K562 (cell line): Measurements from ENCODE around the gene ALG9. TPM values are rescaled to one million over a fixed set of nuclear protein-coding genes. Genes with fewer than 3 reads are reported as not detected.

ENCODE experiments used
- ATAC-seq: fragments of 200-7000 bp; cut with Tn5 transposase; 3 replicates; pipeline ENCODE4 v1.9.1; 2020; ENCODE audit warnings: moderate library complexity
- BruUV-seq: library from RNA; stranded (reverse); fragments of 400-500 nt; replicated peaks from 2 replicates; lab custom pipeline; 2021; lab: Mats Ljungman, UMichigan
- CTCF ChIA-PET: fragments of 300-600 bp; formaldehyde crosslinking; extraction: SDS; loops from one replicate; lab custom pipeline; 2021; ENCODE audit warnings: low intra/inter-chr PET ratio; lab: Yijun Ruan, JAX
- POLR2A ChIA-PET: fragments of 300-600, 350-650 bp; sonication (Branson Sonifier 250); formaldehyde crosslinking; extraction: SDS; loops from one replicate; lab custom pipeline; 2021; ENCODE audit warnings: antibody characterized with exemption, inconsistent platforms; lab: Yijun Ruan, JAX
- DNase-seq, 4 experiments: peaks; one replicate each; pipeline versions ENCODE4 v3.0.0 to v3.0.0-alpha.2; 2011 to 2018; ENCODE audit warnings: low spot score in 3 of 4, mixed read lengths in 3 of 4; ENCODE audit errors: extremely low read depth in 1 of 4
- FAIRE-seq: peaks from 2 replicates; lab custom pipeline; 2011; peaks lifted over from hg19 to GRCh38; lab: Jason Lieb, UNC
- H2AFZ ChIP-seq: 2 replicates; pipeline ENCODE4 v1.6.0; 2011; ENCODE audit warnings: low read depth, low read length, control low read depth, inconsistent platforms
- H3K27ac ChIP-seq: fragments of 200-600 bp; 3 replicates; pipeline ENCODE4 v1.8.0; 2011; ENCODE audit warnings: low read depth, mild to moderate bottlenecking, control low read depth, inconsistent platforms, low read length, moderate library complexity, mixed read lengths; ENCODE audit errors: extremely low read depth
- H3K27me3 ChIP-seq, 2 experiments: fragments of 300-600 bp in 1 of 2; 2 replicates in 1 of 2; 3 replicates in 1 of 2; pipeline versions ENCODE4 v1.6.0 to v1.8.0; 2011; ENCODE audit warnings: inconsistent platforms in 2 of 2, low read length in 2 of 2, mild to moderate bottlenecking in 1 of 2, mixed read lengths in 1 of 2, moderate library complexity in 1 of 2; ENCODE audit not compliant: control insufficient read depth in 2 of 2, insufficient read depth in 2 of 2
- H3K36me3 ChIP-seq: fragments of 300-600 bp; 3 replicates; pipeline ENCODE4 v1.8.0; 2011; ENCODE audit warnings: mild to moderate bottlenecking, low read length, inconsistent platforms; ENCODE audit not compliant: control insufficient read depth, insufficient read depth
- H3K4me1 ChIP-seq, 2 experiments: fragments of 200-600 bp in 1 of 2; replicated peaks in 1 of 2; 2 replicates in 1 of 2; 3 replicates in 1 of 2; pipeline versions ENCODE4 v1.5.1 to v1.8.0; 2011; ENCODE audit warnings: inconsistent platforms in 2 of 2, low read length in 2 of 2, mild to moderate bottlenecking in 1 of 2, mixed read lengths in 1 of 2, moderate library complexity in 1 of 2; ENCODE audit not compliant: control insufficient read depth in 2 of 2, insufficient read depth in 2 of 2
- H3K4me2 ChIP-seq: 2 replicates; pipeline ENCODE4 v1.6.1; 2011; ENCODE audit warnings: low read length, control low read depth, inconsistent platforms, mixed read lengths; ENCODE audit not compliant: insufficient read depth
- H3K4me3 ChIP-seq: fragments of 200-600 bp; sonication (generic), shearing (Covaris generic); 2 replicates; pipeline ENCODE4 v1.5.1; 2016; ENCODE audit warnings: control low read depth, inconsistent platforms
- H3K79me2 ChIP-seq: fragments of 200-600 bp; 3 replicates; pipeline ENCODE4 v1.8.0; 2011; ENCODE audit warnings: low read length, inconsistent platforms; ENCODE audit not compliant: control insufficient read depth, insufficient read depth
- H3K9ac ChIP-seq, 2 experiments: 2 replicates each; pipeline versions ENCODE4 v1.6.0 to v1.6.1; 2011; ENCODE audit warnings: low read depth in 2 of 2, low read length in 2 of 2, control low read depth in 1 of 2, inconsistent platforms in 1 of 2, mild to moderate bottlenecking in 1 of 2, mixed read lengths in 1 of 2; ENCODE audit not compliant: insufficient read depth in 1 of 2
- H3K9me1 ChIP-seq: one replicate; pipeline ENCODE4 v1.6.0; 2011; ENCODE audit warnings: inconsistent platforms, mild to moderate bottlenecking, low read length, moderate library complexity; ENCODE audit not compliant: control insufficient read depth, insufficient read depth
- H3K9me3 ChIP-seq: replicated peaks from 2 replicates; pipeline ENCODE4 v1.5.1; 2011; ENCODE audit warnings: low read depth, low read length, inconsistent platforms; ENCODE audit not compliant: control insufficient read depth, insufficient read depth
- H4K20me1 ChIP-seq: replicated peaks from 2 replicates; pipeline ENCODE4 v1.6.1; 2011; ENCODE audit warnings: low read length, inconsistent platforms, mixed read lengths; ENCODE audit not compliant: control insufficient read depth, insufficient read depth
- CBFA2T3 ChIP-seq: fragments of 450-650 bp; IDR thresholded peaks from 2 replicates; pipeline ENCODE4 v1.6.1; 2017
- ELF4 ChIP-seq: fragments of 450-650 bp; formaldehyde crosslinking; IDR thresholded peaks from 2 replicates; pipeline ENCODE4 v1.4.0; 2022; ENCODE audit warnings: missing genetic modification characterization
- ETV1 ChIP-seq: fragments of 450-650 bp; conservative IDR thresholded peaks from 2 replicates; pipeline ENCODE4 v1.6.1; 2016; ENCODE audit warnings: missing genetic modification characterization, control low read depth, low read depth, missing compliant biosample characterization
- FOXJ2 ChIP-seq: fragments of 200-800 bp; sonication (Bioruptor generic); IDR thresholded peaks from 2 replicates; pipeline ENCODE4 v1.6.1; 2016; ENCODE audit warnings: missing genetic modification characterization, missing compliant biosample characterization
- HNRNPK ChIP-seq: fragments of 200-400 bp; formaldehyde crosslinking; IDR thresholded peaks from one replicate; pipeline ENCODE4 v1.6.1; 2018; ENCODE audit warnings: mild to moderate bottlenecking, low read depth, low read length; ENCODE audit not compliant: poor library complexity, severe bottlenecking
- KLF10 ChIP-seq: fragments of 250-450 bp; sonication (Bioruptor Pico); IDR thresholded peaks from 2 replicates; pipeline ENCODE4 v1.6.1; 2021; ENCODE audit warnings: matching md5 sums
- MCM7 ChIP-seq, 2 experiments: fragments of 450-650 bp; IDR thresholded peaks; 2 replicates each; pipeline ENCODE4 v1.6.1; 2016 to 2018
- MXI1 ChIP-seq: IDR thresholded peaks from 2 replicates; pipeline ENCODE4 v1.6.1; 2011; ENCODE audit warnings: low read depth, mild to moderate bottlenecking, improper control_type of control experiment, low read length
- NBN ChIP-seq: fragments of 450-650 bp; IDR thresholded peaks from 2 replicates; pipeline ENCODE4 v1.6.1; 2016; ENCODE audit warnings: low read depth, mild to moderate bottlenecking
- NCOA4 ChIP-seq: fragments of 450-650 bp; IDR thresholded peaks from 2 replicates; pipeline ENCODE4 v1.6.1; 2018; ENCODE audit warnings: mild to moderate bottlenecking; ENCODE audit not compliant: partially characterized antibody
- PHB ChIP-seq: fragments of 250-450 bp; sonication (Bioruptor Pico); IDR thresholded peaks from 2 replicates; pipeline ENCODE4 v1.5.0; 2021
- PKNOX1 ChIP-seq: fragments of 450-650 bp; IDR thresholded peaks from 2 replicates; pipeline ENCODE4 v1.6.1; 2016
- SMARCA5 ChIP-seq: fragments of 450-650 bp; IDR thresholded peaks from 2 replicates; pipeline ENCODE4 v1.6.1; 2016
- SNAPC5 ChIP-seq: fragments of 250-450 bp; sonication (Bioruptor Pico); IDR thresholded peaks from 2 replicates; pipeline ENCODE4 v1.8.0; 2021; ENCODE audit warnings: moderate library complexity, mild to moderate bottlenecking, inconsistent platforms
- XRCC5 ChIP-seq: fragments of 200-400 bp; formaldehyde crosslinking; IDR thresholded peaks from 2 replicates; pipeline ENCODE4 v1.6.1; 2017; ENCODE audit warnings: low read depth, mild to moderate bottlenecking, low read length
- ZFP91 ChIP-seq: sonication (generic); formaldehyde crosslinking; IDR thresholded peaks from 2 replicates; pipeline ENCODE4 v1.8.0; 2022; ENCODE audit warnings: mild to moderate bottlenecking, missing genetic modification reagents
- ZNF639 ChIP-seq, 2 experiments: fragments of 200-800 bp in 1 of 2; sonication (Bioruptor generic) in 1 of 2; sonication (generic) in 1 of 2; formaldehyde crosslinking in 1 of 2; IDR thresholded peaks in 1 of 2; conservative IDR thresholded peaks in 1 of 2; 2 replicates each; pipeline versions ENCODE4 v1.5.0 to v1.6.1; 2016 to 2020; ENCODE audit warnings: missing compliant biosample characterization in 1 of 2, missing genetic modification characterization in 1 of 2, missing genetic modification reagents in 1 of 2
- ZNF707 ChIP-seq: fragments of 250-450 bp; sonication (Bioruptor Pico); conservative IDR thresholded peaks from 2 replicates; pipeline ENCODE4 v1.8.0; 2022; ENCODE audit warnings: inconsistent platforms, mild to moderate bottlenecking, moderate library complexity
- in situ Hi-C: fragments of 300-500 bp; cut with MboI; formaldehyde crosslinking; loops from 4 replicates; pipeline ENCODE4 v1.15.0; 2018; ENCODE audit warnings: inconsistent platforms, mixed read lengths
- intact Hi-C: fragments of 100-400 bp; cut with micrococcal nuclease; formaldehyde crosslinking; loops from 2 replicates; pipeline ENCODE4 v1.14.2; 2022
- polyA plus RNA-seq, 8 experiments: library from polyadenylated mRNA; depleted of rRNA in 4 of 8; stranded (reverse) in 5 of 8; unstranded in 3 of 8; fragments of >200 nt; fragmentation: Nextera tagmentation in 2 of 8; fragmentation: Illumina TruSeq in 1 of 8; extraction: Ambion mirVana in 2 of 8; extraction: Trizol in 1 of 8; gene quantifications; 2 replicates each; pipeline versions ENCODE4 v1.2.1 to v1.2.3, GENCODE V29; 2011 to 2014; ENCODE audit warnings: inconsistent platforms in 1 of 8, missing spikeins in 1 of 8
- total RNA-seq, 7 experiments: library from RNA; depleted of rRNA in 6 of 7; stranded (reverse); fragments of >200 nt in 6 of 7; fragmentation: Illumina TruSeq in 2 of 7; extraction: Trizol in 2 of 7; gene quantifications; 2 replicates each; pipeline versions ENCODE4 v1.2.1 to v1.2.3, GENCODE V29; 2011 to 2021; ENCODE audit warnings: low replicate concordance in 1 of 7

The ALG9 gene
- total and polyA plus RNA-seq, 9 of the 15 experiments (the other 6 are each of a cell fraction or from before 2014, with no cell fraction given) = 11.5 to 40.5 (median 24.9) TPM

DNA sequence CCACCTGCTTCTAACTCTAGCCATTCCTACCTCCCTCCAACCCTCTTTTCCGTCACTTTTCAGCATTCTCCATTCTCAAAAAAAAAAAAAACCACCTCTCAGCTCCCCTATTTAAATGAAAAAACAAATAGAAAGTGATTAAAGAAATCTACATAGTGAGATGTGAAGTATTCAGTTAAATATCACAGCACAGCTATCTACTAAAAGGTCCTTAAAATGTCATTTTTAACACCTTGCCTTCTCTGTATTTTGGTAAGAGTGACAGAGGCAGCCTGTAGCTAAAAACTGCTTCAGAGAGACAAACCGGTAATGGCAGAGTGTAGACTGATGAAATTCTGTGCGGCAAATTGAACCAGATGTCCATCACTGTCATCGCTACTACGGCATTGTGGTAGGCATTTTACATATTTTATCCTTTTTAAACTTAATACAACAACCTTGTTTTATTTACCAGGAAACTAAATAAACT is 346 bp upstream of the ALG9 start (continued):
- peak in 1 of 2 experiments; percentile 26; a peak in 2 of 4 replicates for TF ChIP-seq ZNF639 (CRISPR knock-in tag; conservative IDR thresholded peaks at IDR 0.05 in 1 of 2, IDR thresholded peaks at IDR 0.05 in 1 of 2)
- TF ChIP-seq ZFP91 = no peak
- no peak for TF ChIP-seq PHB (CRISPR knock-in tag)
- no peak for TF ChIP-seq ETV1 (tag)
- no peak for TF ChIP-seq ZNF707 (CRISPR knock-in tag)

DNA sequence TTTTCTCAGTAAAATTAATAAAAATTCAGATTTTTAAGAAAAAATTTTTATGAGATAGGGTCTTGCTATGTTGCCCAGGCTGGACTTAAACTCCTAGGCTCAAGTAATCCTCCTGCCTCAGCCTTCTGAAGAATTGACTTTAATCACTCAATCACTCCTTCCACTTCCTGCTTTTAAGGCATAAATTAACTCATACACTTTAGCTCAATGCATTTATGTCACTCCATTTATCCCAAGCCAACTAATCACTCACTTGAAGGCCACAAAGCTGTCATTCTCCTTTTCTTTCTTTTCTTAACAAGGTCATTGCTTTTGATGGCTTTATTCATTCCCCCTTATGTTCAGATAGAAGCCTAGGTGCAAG is 877 bp downstream of the ALG9 start:
- Histone ChIP-seq H3K4me3 (peak overlapping the region; percentile 83), H3K36me3 (peaks cover 32% of the 10 kb centered on the region), H3K4me2 (peak overlapping the region; percentile 91), H4K20me1 (no peaks in the 10 kb centered on the region), H3K27me3 (no peaks in the 10 kb centered on the region), H3K4me1 (peaks cover 3 to 4% of the 10 kb centered on the region in 2 experiments; a peak in 2 of 5 replicates), H3K9ac (peak overlapping the region; percentile 75 to 94; a peak in 3 of 4 replicates), H3K9me3 (no peaks in the 10 kb centered on the region), H2AFZ (peak overlapping the region; percentile 93), H3K27ac (peak overlapping the region; percentile 71), H3K9me1 (no peaks in the 10 kb centered on the region), H3K79me2 (peaks cover 10% of the 10 kb centered on the region; the same call in 2 of the 3 replicates)
- FAIRE-seq (no peak), DNase-seq (no peak), ATAC-seq (peak; percentile 4; the same call in 2 of the 3 replicates)
- BruUV-seq = TSS peak; percentile 35
- ChIA-PET POLR2A (interaction anchor here (0.6 to 2.7 kb wide), 10 partner anchors 9 to 277 kb away, joined by 3 to 18 read pairs (median 4); no protein-coding TSS in a partner anchor), CTCF (no interaction called here)
- intact Hi-C loops = no loop called here
- in situ Hi-C loops = no loop called here
- TF ChIP-seq HNRNPK = no peak
- 0 out of 2 replicates have a peak, but pooled peaks have one; percentile 37 for TF ChIP-seq ELF4 (CRISPR knock-in tag)
- 0 out of 2 replicates have a peak, but pooled peaks have one; percentile 45 for TF ChIP-seq SMARCA5
- TF ChIP-seq FOXJ2 (tag) = no peak
- TF ChIP-seq MCM7 (IDR thresholded peaks at IDR 0.05) = no peak
- TF ChIP-seq KLF10 (CRISPR knock-in tag) = no peak
- TF ChIP-seq XRCC5 = no peak
- TF ChIP-seq NCOA4 = no peak
- peak; percentile 67; the same call in 1 of the 2 replicates for TF ChIP-seq NBN
- TF ChIP-seq CBFA2T3 = no peak
- no peak for TF ChIP-seq ETV1 (tag)
- no peak for TF ChIP-seq MXI1
- peak; percentile 64 for TF ChIP-seq PKNOX1
- no peak for TF ChIP-seq SNAPC5 (CRISPR knock-in tag)
